OCI-LY1 (cell line): ENCODE measurements around the gene PCSK7.

ENCODE experiments used
- H2AFZ ChIP-seq: fragments of 200-600 bp; sonication (generic), shearing (Covaris generic); 2 replicates; pipeline ENCODE4 v1.6.0; 2014; ENCODE audit warnings: antibody characterized with exemption, mild to moderate bottlenecking, low read length
- H3F3A ChIP-seq: fragments of 200-600 bp; sonication (generic), shearing (Covaris generic); 2 replicates; pipeline ENCODE4 v1.6.0; 2014; ENCODE audit warnings: mild to moderate bottlenecking, antibody characterized with exemption, low read length, moderate library complexity; ENCODE audit not compliant: insufficient read depth
- H3K27ac ChIP-seq: fragments of 200-600 bp; sonication (generic); 2 replicates; pipeline ENCODE4 v1.5.1; 2014; ENCODE audit warnings: low read length, mixed run types, mild to moderate bottlenecking, low read depth; ENCODE audit not compliant: poor library complexity, severe bottlenecking
- H3K27me3 ChIP-seq: fragments of 200-600 bp; sonication (generic); 2 replicates; pipeline ENCODE4 v1.6.0; 2014; ENCODE audit warnings: antibody characterized with exemption, mild to moderate bottlenecking, low read length, moderate library complexity; ENCODE audit not compliant: insufficient read depth
- H3K36me3 ChIP-seq: fragments of 200-600 bp; sonication (generic); 2 replicates; pipeline ENCODE4 v1.6.1; 2014; ENCODE audit warnings: mild to moderate bottlenecking, antibody characterized with exemption, low read length, moderate library complexity, mixed read lengths; ENCODE audit not compliant: insufficient read depth
- H3K4me1 ChIP-seq: fragments of 200-600 bp; sonication (generic); 2 replicates; pipeline ENCODE4 v1.5.1; 2014; ENCODE audit warnings: mild to moderate bottlenecking, low read length, moderate library complexity; ENCODE audit not compliant: insufficient read depth, severe bottlenecking
- H3K4me2 ChIP-seq: fragments of 200-600 bp; sonication (generic), shearing (Covaris generic); 2 replicates; pipeline ENCODE4 v1.6.1; 2014; ENCODE audit warnings: low read length
- H3K4me3 ChIP-seq: fragments of 200-600 bp; sonication (generic); 2 replicates; pipeline ENCODE4 v1.5.1; 2014; ENCODE audit warnings: low read length, low read depth, mild to moderate bottlenecking, mixed read lengths; ENCODE audit not compliant: poor library complexity, severe bottlenecking
- H3K79me2 ChIP-seq: fragments of 200-600 bp; shearing (Covaris generic); 2 replicates; pipeline ENCODE4 v1.6.1; 2016; ENCODE audit warnings: mixed run types, low read length, mixed read lengths; ENCODE audit not compliant: insufficient read depth
- H3K9ac ChIP-seq: fragments of 200-600 bp; sonication (generic), shearing (Covaris generic); 2 replicates; pipeline ENCODE4 v1.6.1; 2014; ENCODE audit warnings: mild to moderate bottlenecking, low read length, mixed read lengths
- H3K9me2 ChIP-seq: fragments of 200-600 bp; sonication (generic), shearing (Covaris generic); 2 replicates; pipeline ENCODE4 v1.6.1; 2014; ENCODE audit warnings: low read depth, mild to moderate bottlenecking, low read length, mixed read lengths
- H3K9me3 ChIP-seq: fragments of 200-600 bp; shearing (Covaris generic); 2 replicates; pipeline ENCODE4 v1.6.1; 2014; ENCODE audit warnings: low read length, mixed read lengths
- H4K20me1 ChIP-seq: fragments of 200-600 bp; sonication (generic), shearing (Covaris generic); 2 replicates; pipeline ENCODE4 v1.6.0; 2016; ENCODE audit warnings: mild to moderate bottlenecking, low read length; ENCODE audit not compliant: insufficient read depth
- EZH2 ChIP-seq: fragments of 200-600 bp; sonication (generic), shearing (Covaris generic); IDR thresholded peaks from 2 replicates; pipeline ENCODE4 v1.8.0; 2017; ENCODE audit warnings: borderline replicate concordance, mixed run types, mild to moderate bottlenecking, antibody characterized with exemption, low read length, moderate library complexity, mixed read lengths
- TF ChIP-seq, protein P1 (sequence below): fragments of 200-600 bp; sonication (generic), shearing (Covaris generic); IDR thresholded peaks from 2 replicates; pipeline ENCODE4 v1.5.1; 2017; ENCODE audit warnings: mild to moderate bottlenecking, antibody characterized with exemption, low read length, moderate library complexity, mixed read lengths

PCSK7 gene

GRCh38 chr11:117197516-117198456 lies 34.1 kb downstream of the PCSK7 start:
- H3K9me3 ChIP-seq: no peaks in the 10 kb centered on the region
- no peaks in the 10 kb centered on the region for H3K27me3 ChIP-seq
- no peaks in the 10 kb centered on the region for H4K20me1 ChIP-seq
- no peaks in the 10 kb centered on the region for H3K4me1 ChIP-seq
- no peak for TF ChIP-seq EZH2
- TF ChIP-seq, protein P1, sequence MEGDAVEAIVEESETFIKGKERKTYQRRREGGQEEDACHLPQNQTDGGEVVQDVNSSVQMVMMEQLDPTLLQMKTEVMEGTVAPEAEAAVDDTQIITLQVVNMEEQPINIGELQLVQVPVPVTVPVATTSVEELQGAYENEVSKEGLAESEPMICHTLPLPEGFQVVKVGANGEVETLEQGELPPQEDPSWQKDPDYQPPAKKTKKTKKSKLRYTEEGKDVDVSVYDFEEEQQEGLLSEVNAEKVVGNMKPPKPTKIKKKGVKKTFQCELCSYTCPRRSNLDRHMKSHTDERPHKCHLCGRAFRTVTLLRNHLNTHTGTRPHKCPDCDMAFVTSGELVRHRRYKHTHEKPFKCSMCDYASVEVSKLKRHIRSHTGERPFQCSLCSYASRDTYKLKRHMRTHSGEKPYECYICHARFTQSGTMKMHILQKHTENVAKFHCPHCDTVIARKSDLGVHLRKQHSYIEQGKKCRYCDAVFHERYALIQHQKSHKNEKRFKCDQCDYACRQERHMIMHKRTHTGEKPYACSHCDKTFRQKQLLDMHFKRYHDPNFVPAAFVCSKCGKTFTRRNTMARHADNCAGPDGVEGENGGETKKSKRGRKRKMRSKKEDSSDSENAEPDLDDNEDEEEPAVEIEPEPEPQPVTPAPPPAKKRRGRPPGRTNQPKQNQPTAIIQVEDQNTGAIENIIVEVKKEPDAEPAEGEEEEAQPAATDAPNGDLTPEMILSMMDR: peak; percentile 34
- H3K9me2 ChIP-seq: no peaks in the 10 kb centered on the region
- H3K79me2 ChIP-seq: no peaks in the 10 kb centered on the region
- H3K9ac ChIP-seq: no peak overlapping the region
- H2AFZ ChIP-seq: no peak overlapping the region
- no peak overlapping the region for H3K27ac ChIP-seq
- no peaks in the 10 kb centered on the region; the same call in 1 of the 2 replicates for H3K36me3 ChIP-seq
- H3F3A ChIP-seq: no peaks in the 10 kb centered on the region
- H3K4me3 ChIP-seq: no peak overlapping the region
- H3K4me2 ChIP-seq: no peak overlapping the region

DNA sequence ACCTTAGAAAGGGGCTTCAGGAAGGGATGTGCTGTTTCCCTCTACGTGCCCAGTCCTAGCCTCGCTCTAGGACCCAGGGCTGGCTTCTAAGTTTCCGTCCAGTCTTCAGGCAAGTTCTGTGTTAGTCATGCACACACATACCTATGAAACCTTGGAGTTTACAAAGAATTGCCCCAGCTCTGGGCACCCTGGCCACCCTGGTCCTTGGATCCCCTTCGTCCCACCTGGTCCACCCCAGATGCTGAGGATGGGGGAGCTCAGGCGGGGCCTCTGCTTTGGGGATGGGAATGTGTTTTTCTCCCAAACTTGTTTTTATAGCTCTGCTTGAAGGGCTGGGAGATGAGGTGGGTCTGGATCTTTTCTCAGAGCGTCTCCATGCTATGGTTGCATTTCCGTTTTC lies 34.9 kb downstream of the PCSK7 start:
- Histone ChIP-seq H3K4me2 (no peak overlapping the region), H3K9me2 (no peaks in the 10 kb centered on the region), H3K4me1 (no peaks in the 10 kb centered on the region), H3K36me3 (no peaks in the 10 kb centered on the region; the same call in 1 of the 2 replicates), H3F3A (no peaks in the 10 kb centered on the region), H4K20me1 (no peaks in the 10 kb centered on the region), H3K4me3 (no peak overlapping the region), H2AFZ (no peak overlapping the region), H3K9me3 (no peaks in the 10 kb centered on the region), H3K27me3 (no peaks in the 10 kb centered on the region), H3K9ac (no peak overlapping the region), H3K27ac (no peak overlapping the region), H3K79me2 (no peaks in the 10 kb centered on the region)
- TF ChIP-seq EZH2: no peak
- TF ChIP-seq, protein P1: no peak

- Histone ChIP-seq H3K27ac (no peak overlapping the region), H4K20me1 (no peaks in the 10 kb centered on the region), H3K79me2 (no peaks in the 10 kb centered on the region), H3K9me3 (no peaks in the 10 kb centered on the region), H3K4me1 (no peaks in the 10 kb centered on the region), H3K36me3 (no peaks in the 10 kb centered on the region; the same call in 1 of the 2 replicates), H3K27me3 (no peaks in the 10 kb centered on the region), H3F3A (no peaks in the 10 kb centered on the region), H3K4me3 (no peak overlapping the region), H2AFZ (no peak overlapping the region), H3K9me2 (no peaks in the 10 kb centered on the region), H3K9ac (no peak overlapping the region), H3K4me2 (no peak overlapping the region)
- TF ChIP-seq EZH2: no peak
- TF ChIP-seq, protein P1: no peak
These were observed 36.1 kb downstream of the PCSK7 start for GRCh38 chr11:117195761-117196160.
